Measurements from ENCODE around the gene HRC. TPM values are rescaled to one million over a fixed set of nuclear protein-coding genes. Genes with fewer than 3 reads are reported as not detected.
A peak's percentile ranks its signal among the peaks of the same experiment; 100 is the strongest.

HRC gene
- total and polyA plus RNA-seq, 8 donors, result 0.44 to 8.1 (median 0.83) TPM; not detected in 3

DNA sequence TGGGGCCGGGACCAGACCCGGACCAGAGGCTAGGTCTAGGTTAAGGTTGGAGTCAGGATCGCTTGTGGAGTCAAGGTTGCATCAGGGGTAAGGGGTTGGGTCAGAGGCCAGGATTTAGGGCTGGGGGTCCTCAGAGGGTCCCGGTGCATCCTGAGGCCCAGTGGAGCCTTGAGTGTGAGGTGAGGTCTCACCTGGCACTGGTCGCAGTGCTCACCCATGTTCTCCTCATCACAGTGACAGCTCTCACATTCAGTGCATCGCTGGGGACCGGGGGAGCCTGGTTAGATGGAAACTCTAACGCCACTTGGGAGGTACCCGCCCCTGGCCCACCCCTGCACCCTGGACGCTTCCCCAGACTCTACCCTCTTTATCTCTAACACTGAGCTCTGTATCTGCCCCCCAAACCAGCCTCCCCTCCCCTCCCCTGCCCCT, 3.1 kb downstream of the HRC start:
- no peak for DNase-seq
- intact Hi-C loops (cut with DNase I; ENCODE audit: low total_unique reads), result loop anchor here (10.0 kb wide), 1 partner anchor 57 kb away; no protein-coding TSS in a partner anchor
- peaks cover 31 to 48% (median 41%) of the 10 kb centered on the region in 4 donors for H3K4me1 ChIP-seq
- peaks cover 0 to 33% (median 0%) of the 10 kb centered on the region in 3 donors for H3K27me3 ChIP-seq
- no peak overlapping the region for H3K4me3 ChIP-seq
- peak overlapping the region in 3 of 5 donors; percentile 85 to 92 (median 85) for H3K27ac ChIP-seq
- TF ChIP-seq, protein P1, sequence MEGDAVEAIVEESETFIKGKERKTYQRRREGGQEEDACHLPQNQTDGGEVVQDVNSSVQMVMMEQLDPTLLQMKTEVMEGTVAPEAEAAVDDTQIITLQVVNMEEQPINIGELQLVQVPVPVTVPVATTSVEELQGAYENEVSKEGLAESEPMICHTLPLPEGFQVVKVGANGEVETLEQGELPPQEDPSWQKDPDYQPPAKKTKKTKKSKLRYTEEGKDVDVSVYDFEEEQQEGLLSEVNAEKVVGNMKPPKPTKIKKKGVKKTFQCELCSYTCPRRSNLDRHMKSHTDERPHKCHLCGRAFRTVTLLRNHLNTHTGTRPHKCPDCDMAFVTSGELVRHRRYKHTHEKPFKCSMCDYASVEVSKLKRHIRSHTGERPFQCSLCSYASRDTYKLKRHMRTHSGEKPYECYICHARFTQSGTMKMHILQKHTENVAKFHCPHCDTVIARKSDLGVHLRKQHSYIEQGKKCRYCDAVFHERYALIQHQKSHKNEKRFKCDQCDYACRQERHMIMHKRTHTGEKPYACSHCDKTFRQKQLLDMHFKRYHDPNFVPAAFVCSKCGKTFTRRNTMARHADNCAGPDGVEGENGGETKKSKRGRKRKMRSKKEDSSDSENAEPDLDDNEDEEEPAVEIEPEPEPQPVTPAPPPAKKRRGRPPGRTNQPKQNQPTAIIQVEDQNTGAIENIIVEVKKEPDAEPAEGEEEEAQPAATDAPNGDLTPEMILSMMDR (IDR thresholded peaks at IDR 0.05), result no peak
- TF ChIP-seq POLR2A (IDR thresholded peaks at IDR 0.05), result no peak
- TF ChIP-seq POLR2AphosphoS5 (IDR thresholded peaks at IDR 0.05), result no peak
- TF ChIP-seq EP300 (IDR thresholded peaks at IDR 0.05), result no peak
- no peaks in the 10 kb centered on the region for H3K9me3 ChIP-seq
- no peaks in the 10 kb centered on the region for H3K36me3 ChIP-seq
- 28 to 35% (median 34%) methylated on average over 9 to 10 of the region's 10 CpGs for WGBS, 5 donors

- WGBS, 5 donors, result 5 to 10% (median 9%) methylated on average over 45 of the region's 45 CpGs
- intact Hi-C loops (cut with DNase I; ENCODE audit: low total_unique reads), result loop anchor here (10.0 kb wide), 1 partner anchor 57 kb away; no protein-coding TSS in a partner anchor
- no peaks in the 10 kb centered on the region for H3K9me3 ChIP-seq
- H3K36me3 ChIP-seq, result no peaks in the 10 kb centered on the region
- H3K4me3 ChIP-seq, result peak overlapping the region; percentile 66 to 82 (median 70)
- peaks cover 0 to 33% (median 0%) of the 10 kb centered on the region in 3 donors for H3K27me3 ChIP-seq
- DNase-seq, result peak; percentile 92 to 99
- H3K27ac ChIP-seq, result peak overlapping the region; percentile 72 to 92 (median 85)
- TF ChIP-seq, protein P1 (IDR thresholded peaks at IDR 0.05), result no peak
- TF ChIP-seq POLR2AphosphoS5 (IDR thresholded peaks at IDR 0.05) (peak in 2 of 3 donors; percentile 15 to 77), EP300 (IDR thresholded peaks at IDR 0.05) (no peak)
- peaks cover 31 to 47% (median 40%) of the 10 kb centered on the region in 4 donors for H3K4me1 ChIP-seq
Measured at GRCh38 chr19:49151267-49152118, 3.7 kb downstream of the HRC start.

GRCh38 chr19:49150944-49151243, 4.3 kb downstream of the HRC start:
- peak overlapping the region; percentile 66 to 82 (median 70) for H3K4me3 ChIP-seq
- H3K9me3 ChIP-seq, result no peaks in the 10 kb centered on the region
- WGBS, 5 donors, result 5 to 18% (median 8%) methylated on average over 11 to 16 of the region's 16 CpGs
- peaks cover 0 to 33% (median 0%) of the 10 kb centered on the region in 3 donors for H3K27me3 ChIP-seq
- TF ChIP-seq POLR2AphosphoS5 (IDR thresholded peaks at IDR 0.05), result no peak
- TF ChIP-seq, protein P1 (IDR thresholded peaks at IDR 0.05), result no peak
- TF ChIP-seq POLR2A (IDR thresholded peaks at IDR 0.05), result no peak
- TF ChIP-seq EP300 (IDR thresholded peaks at IDR 0.05), result no peak
- peaks cover 34 to 53% (median 46%) of the 10 kb centered on the region in 4 donors for H3K4me1 ChIP-seq
- no peaks in the 10 kb centered on the region for H3K36me3 ChIP-seq
- no peak for DNase-seq
- peak overlapping the region; percentile 72 to 92 (median 85) for H3K27ac ChIP-seq
- intact Hi-C loops (cut with DNase I; ENCODE audit: low total_unique reads), result loop anchor here (10.0 kb wide), 1 partner anchor 56 kb away; no protein-coding TSS in a partner anchor

GRCh38 chr19:49150106-49150943, 4.9 kb downstream of the HRC start:
- Histone ChIP-seq H3K4me1 (peaks cover 35 to 59% (median 51%) of the 10 kb centered on the region in 4 donors), H3K27ac (peak overlapping the region; percentile 72 to 92 (median 85)), H3K4me3 (peak overlapping the region; percentile 66 to 82 (median 70)), H3K27me3 (peaks cover 0 to 33% (median 0%) of the 10 kb centered on the region in 3 donors), H3K36me3 (no peaks in the 10 kb centered on the region), H3K9me3 (no peaks in the 10 kb centered on the region)
- intact Hi-C loops (cut with DNase I; ENCODE audit: low total_unique reads), result loop anchor here (10.0 kb wide), 1 partner anchor 56 kb away; no protein-coding TSS in a partner anchor
- TF ChIP-seq, protein P1 (IDR thresholded peaks at IDR 0.05), result no peak
- TF ChIP-seq EP300 (IDR thresholded peaks at IDR 0.05) (no peak), POLR2AphosphoS5 (IDR thresholded peaks at IDR 0.05) (peak in 2 of 3 donors; percentile 14 to 35), POLR2A (IDR thresholded peaks at IDR 0.05) (no peak)
- WGBS, 5 donors, result 0 to 2% (median 1%) methylated on average over 54 to 75 of the region's 75 CpGs
- peak; percentile 85 to 96 for DNase-seq

Measured in stomach (tissue), 9 donors.